ENCODE data around the gene RFXANK. TPM values are rescaled to one million over a fixed set of nuclear protein-coding genes. Genes with fewer than 3 reads are reported as not detected.

Gene RFXANK
- total RNA-seq, 1 experiment from 2014 or later: 81.8 TPM

DNA sequence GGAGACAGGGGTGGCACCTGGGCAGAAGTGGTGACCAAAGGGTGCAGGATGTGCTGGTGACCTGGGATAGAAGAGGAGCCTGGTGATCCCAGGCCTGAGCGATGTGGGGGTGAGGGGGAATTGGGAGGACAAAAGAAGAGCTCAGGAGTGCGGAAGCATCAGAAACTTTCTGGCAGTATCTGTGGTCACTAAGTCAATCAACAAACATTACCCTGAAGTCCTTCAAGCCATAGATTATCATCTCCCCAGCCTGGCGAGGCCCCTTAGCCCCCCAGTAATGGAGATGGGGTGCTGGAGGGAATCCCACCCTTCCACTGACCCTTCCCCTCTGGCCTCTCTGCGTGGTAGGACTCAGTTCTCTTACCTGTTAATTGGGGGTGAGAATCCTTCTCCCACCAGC lies 32.5 kb upstream of the RFXANK start:
- H2BK5ac ChIP-seq (ENCODE audit: insufficient read length, low read length): no peak overlapping the region
- no peak overlapping the region for H3K18ac ChIP-seq (ENCODE audit: insufficient read length, low read depth, low read length)
- no peaks in the 10 kb centered on the region for H3K4me1 ChIP-seq (ENCODE audit: insufficient read depth, low read length)
- H3K9me3 ChIP-seq (ENCODE audit: control insufficient read depth, low read depth, low read length): no peaks in the 10 kb centered on the region
- TF ChIP-seq, protein P1, sequence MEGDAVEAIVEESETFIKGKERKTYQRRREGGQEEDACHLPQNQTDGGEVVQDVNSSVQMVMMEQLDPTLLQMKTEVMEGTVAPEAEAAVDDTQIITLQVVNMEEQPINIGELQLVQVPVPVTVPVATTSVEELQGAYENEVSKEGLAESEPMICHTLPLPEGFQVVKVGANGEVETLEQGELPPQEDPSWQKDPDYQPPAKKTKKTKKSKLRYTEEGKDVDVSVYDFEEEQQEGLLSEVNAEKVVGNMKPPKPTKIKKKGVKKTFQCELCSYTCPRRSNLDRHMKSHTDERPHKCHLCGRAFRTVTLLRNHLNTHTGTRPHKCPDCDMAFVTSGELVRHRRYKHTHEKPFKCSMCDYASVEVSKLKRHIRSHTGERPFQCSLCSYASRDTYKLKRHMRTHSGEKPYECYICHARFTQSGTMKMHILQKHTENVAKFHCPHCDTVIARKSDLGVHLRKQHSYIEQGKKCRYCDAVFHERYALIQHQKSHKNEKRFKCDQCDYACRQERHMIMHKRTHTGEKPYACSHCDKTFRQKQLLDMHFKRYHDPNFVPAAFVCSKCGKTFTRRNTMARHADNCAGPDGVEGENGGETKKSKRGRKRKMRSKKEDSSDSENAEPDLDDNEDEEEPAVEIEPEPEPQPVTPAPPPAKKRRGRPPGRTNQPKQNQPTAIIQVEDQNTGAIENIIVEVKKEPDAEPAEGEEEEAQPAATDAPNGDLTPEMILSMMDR (conservative IDR thresholded peaks at IDR 0.05): no peak
- H2BK15ac ChIP-seq (ENCODE audit: low read depth, low read length): no peak overlapping the region
- H3K4me1 Mint-ChIP-seq: peaks cover 12 to 19% of the 10 kb centered on the region in 2 experiments
- H4K8ac ChIP-seq (replicated peaks; ENCODE audit: insufficient read length, low read depth, low read length): no peak overlapping the region
- H4K91ac ChIP-seq (ENCODE audit: insufficient read length, low read depth, low read length): no peak overlapping the region
- no peaks in the 10 kb centered on the region for H3K23me2 ChIP-seq (ENCODE audit: insufficient read length, low read depth, low read length, poor library complexity, severe bottlenecking)
- WGBS (ENCODE audit: extremely low coverage, insufficient read length, low lambda C conversion rate): no CpG with 5 or more reads among the region's 4 CpGs
- no peak overlapping the region for H2BK120ac ChIP-seq (ENCODE audit: low read depth, low read length, poor library complexity, severe bottlenecking)
- H3K9me3 Mint-ChIP-seq: no peaks in the 10 kb centered on the region
- no peak overlapping the region for H2AK5ac ChIP-seq (ENCODE audit: insufficient read length, low read length)
- H3K27ac Mint-ChIP-seq: 0 out of 7 replicates have a peak overlapping the region, but pooled peaks of 1 of the 3 experiments have one; percentile 61
- H3K4ac ChIP-seq (ENCODE audit: low read depth, low read length): no peak overlapping the region
- no peak overlapping the region for H3K23ac ChIP-seq (ENCODE audit: insufficient read length, low read depth, low read length)
- no peak overlapping the region; a peak in 1 of 5 replicates for H3K4me3 Mint-ChIP-seq
- H3K27me3 ChIP-seq (ENCODE audit: insufficient read depth, low read length): no peaks in the 10 kb centered on the region
- H3K14ac ChIP-seq (ENCODE audit: insufficient read depth, low read length): no peak overlapping the region
- H3K79me1 ChIP-seq (ENCODE audit: insufficient read depth, low read depth, low read length, poor library complexity, severe bottlenecking): no peaks in the 10 kb centered on the region
- H2BK12ac ChIP-seq (ENCODE audit: insufficient read length, low read depth, low read length): no peak overlapping the region
- H2BK20ac ChIP-seq (ENCODE audit: low read depth, low read length, poor library complexity, severe bottlenecking): no peak overlapping the region
- no peak overlapping the region for H2AFZ ChIP-seq (ENCODE audit: low read length)
- H3K27me3 Mint-ChIP-seq (ENCODE audit: low read depth): peaks cover 27% of the 10 kb centered on the region
- no peak overlapping the region for H3K9ac ChIP-seq (ENCODE audit: extremely low read depth, insufficient read length, low read length)
- no peaks in the 10 kb centered on the region for H3K79me2 ChIP-seq (ENCODE audit: insufficient read depth, low read length)
- no peak overlapping the region for H3K4me2 ChIP-seq (ENCODE audit: insufficient read depth, insufficient read length, low read length)
- H4K20me1 ChIP-seq (ENCODE audit: control insufficient read depth, insufficient read depth, insufficient read length): no peaks in the 10 kb centered on the region
- no peak overlapping the region for H3T11ph ChIP-seq (ENCODE audit: low read length)
- H3K36me3 Mint-ChIP-seq (ENCODE audit: insufficient read depth in 1 of 3, low read depth in 3 of 3): no peaks in the 10 kb centered on the region; a peak in 2 of 7 replicates
- H4K5ac ChIP-seq (ENCODE audit: insufficient read length, low read depth, low read length): no peak overlapping the region
- H3K27ac ChIP-seq (ENCODE audit: insufficient read length, low read depth, low read length): no peak overlapping the region
- no peak for DNase-seq
- H3K56ac ChIP-seq (ENCODE audit: insufficient read length, low read depth, low read length): no peak overlapping the region
